HEK293 (cell line): ENCODE measurements around the gene TARBP1.

Experiments
- FEZF1 ChIP-seq: fragments of 450-650 bp; formaldehyde crosslinking; IDR thresholded peaks from 2 replicates; pipeline ENCODE4 v1.5.1; 2016; ENCODE audit warnings: missing biosample characterization, missing genetic modification characterization
- GLI4 ChIP-seq: fragments of 450-650 bp; formaldehyde crosslinking; IDR thresholded peaks from 2 replicates; pipeline ENCODE4 v1.5.1; 2016; ENCODE audit warnings: missing biosample characterization, missing genetic modification characterization
- GLIS2 ChIP-seq: fragments of 450-650 bp; formaldehyde crosslinking; IDR thresholded peaks from 2 replicates; pipeline ENCODE4 v1.5.1; 2016; ENCODE audit warnings: missing biosample characterization, missing genetic modification characterization
- HOXC10 ChIP-seq: sonication (generic); formaldehyde crosslinking; IDR thresholded peaks from 2 replicates; pipeline ENCODE4 v1.8.1; 2023; ENCODE audit warnings: mild to moderate bottlenecking, missing genetic modification reagents
- MEIS1 ChIP-seq: sonication (generic); formaldehyde crosslinking; IDR thresholded peaks from 2 replicates; pipeline ENCODE4 v1.8.1; 2022; ENCODE audit warnings: missing genetic modification reagents, mild to moderate bottlenecking, borderline replicate concordance
- ZBTB17 ChIP-seq: fragments of 450-650 bp; formaldehyde crosslinking; IDR thresholded peaks from 2 replicates; pipeline ENCODE4 v1.5.1; 2016; ENCODE audit warnings: missing biosample characterization, missing genetic modification characterization
- ZBTB48 ChIP-seq: fragments of 450-650 bp; formaldehyde crosslinking; IDR thresholded peaks from 2 replicates; pipeline ENCODE4 v1.5.1; 2016; ENCODE audit warnings: missing biosample characterization, missing genetic modification characterization
- ZFP3 ChIP-seq: fragments of 450-650 bp; formaldehyde crosslinking; IDR thresholded peaks from 2 replicates; pipeline ENCODE4 v1.5.1; 2016; ENCODE audit warnings: low read depth, missing biosample characterization, missing genetic modification characterization
- ZNF121 ChIP-seq: fragments of 450-650 bp; formaldehyde crosslinking; IDR thresholded peaks from 2 replicates; pipeline ENCODE4 v1.5.1; 2016; ENCODE audit warnings: missing biosample characterization, missing genetic modification characterization
- ZNF140 ChIP-seq: fragments of 450-650 bp; formaldehyde crosslinking; IDR thresholded peaks from 2 replicates; pipeline ENCODE4 v1.5.1; 2016; ENCODE audit warnings: missing biosample characterization, missing genetic modification characterization
- ZNF146 ChIP-seq: fragments of 450-650 bp; formaldehyde crosslinking; IDR thresholded peaks from 2 replicates; pipeline ENCODE4 v1.5.1; 2016; ENCODE audit warnings: missing biosample characterization, missing genetic modification characterization
- ZNF274 ChIP-seq, 2 experiments: fragments of 200-500 bp in 1 of 2; fragments of 450-650 bp in 1 of 2; sonication (Bioruptor generic) in 1 of 2; formaldehyde crosslinking in 1 of 2; IDR thresholded peaks; 2 replicates each; pipeline versions ENCODE4 v1.5.1 to v1.6.1; 2014 to 2016; ENCODE audit warnings: borderline replicate concordance in 1 of 2, inconsistent platforms in 1 of 2, low read length in 1 of 2, missing biosample characterization in 1 of 2, missing genetic modification characterization in 1 of 2
- ZNF335 ChIP-seq: fragments of 450-650 bp; formaldehyde crosslinking; conservative IDR thresholded peaks from 2 replicates; pipeline ENCODE4 v1.5.1; 2016; ENCODE audit warnings: missing biosample characterization, missing genetic modification characterization
- ZNF354C ChIP-seq: fragments of 450-650 bp; formaldehyde crosslinking; IDR thresholded peaks from 2 replicates; pipeline ENCODE4 v1.5.1; 2016; ENCODE audit warnings: missing biosample characterization, missing genetic modification characterization, low read depth, borderline replicate concordance
- ZNF366 ChIP-seq: fragments of 450-650 bp; formaldehyde crosslinking; conservative IDR thresholded peaks from 2 replicates; pipeline ENCODE4 v1.5.1; 2016; ENCODE audit warnings: missing biosample characterization, missing genetic modification characterization
- ZNF423 ChIP-seq: fragments of 450-650 bp; formaldehyde crosslinking; IDR thresholded peaks from 2 replicates; pipeline ENCODE4 v1.5.1; 2016; ENCODE audit warnings: missing biosample characterization, missing genetic modification characterization
- ZNF560 ChIP-seq: fragments of 450-650 bp; formaldehyde crosslinking; IDR thresholded peaks from 2 replicates; pipeline ENCODE4 v1.5.1; 2017; ENCODE audit warnings: missing biosample characterization, missing genetic modification characterization, borderline replicate concordance
- ZNF623 ChIP-seq: fragments of 450-650 bp; formaldehyde crosslinking; IDR thresholded peaks from 2 replicates; pipeline ENCODE4 v1.5.1; 2016; ENCODE audit warnings: missing biosample characterization, missing genetic modification characterization
- ZNF626 ChIP-seq: fragments of 450-650 bp; sonication (Bioruptor Pico); formaldehyde crosslinking; IDR thresholded peaks from 2 replicates; pipeline ENCODE4 v1.5.1; 2018; ENCODE audit warnings: missing biosample characterization, missing genetic modification characterization, inconsistent platforms
- ZXDB ChIP-seq: fragments of 450-650 bp; formaldehyde crosslinking; IDR thresholded peaks from 2 replicates; pipeline ENCODE4 v1.5.1; 2016; ENCODE audit warnings: missing biosample characterization, missing genetic modification characterization
- TF ChIP-seq, protein P1 (sequence below): sonication (generic); formaldehyde crosslinking; IDR thresholded peaks from 2 replicates; pipeline ENCODE4 v1.8.1; 2022; ENCODE audit warnings: mild to moderate bottlenecking, moderate library complexity, missing genetic modification reagents
- TF ChIP-seq, protein P2 (sequence below): fragments of 450-650 bp; formaldehyde crosslinking; IDR thresholded peaks from 2 replicates; pipeline ENCODE4 v1.5.1; 2016; ENCODE audit warnings: missing biosample characterization, missing genetic modification characterization
- TF ChIP-seq, protein P3 (sequence below): fragments of 450-650 bp; formaldehyde crosslinking; IDR thresholded peaks from 2 replicates; pipeline ENCODE4 v1.5.1; 2017; ENCODE audit warnings: missing biosample characterization, missing genetic modification characterization
- TF ChIP-seq, protein P4 (sequence below): fragments of 450-650 bp; formaldehyde crosslinking; IDR thresholded peaks from 2 replicates; pipeline ENCODE4 v1.5.1; 2016; ENCODE audit warnings: missing biosample characterization, missing genetic modification characterization

Gene TARBP1

DNA sequence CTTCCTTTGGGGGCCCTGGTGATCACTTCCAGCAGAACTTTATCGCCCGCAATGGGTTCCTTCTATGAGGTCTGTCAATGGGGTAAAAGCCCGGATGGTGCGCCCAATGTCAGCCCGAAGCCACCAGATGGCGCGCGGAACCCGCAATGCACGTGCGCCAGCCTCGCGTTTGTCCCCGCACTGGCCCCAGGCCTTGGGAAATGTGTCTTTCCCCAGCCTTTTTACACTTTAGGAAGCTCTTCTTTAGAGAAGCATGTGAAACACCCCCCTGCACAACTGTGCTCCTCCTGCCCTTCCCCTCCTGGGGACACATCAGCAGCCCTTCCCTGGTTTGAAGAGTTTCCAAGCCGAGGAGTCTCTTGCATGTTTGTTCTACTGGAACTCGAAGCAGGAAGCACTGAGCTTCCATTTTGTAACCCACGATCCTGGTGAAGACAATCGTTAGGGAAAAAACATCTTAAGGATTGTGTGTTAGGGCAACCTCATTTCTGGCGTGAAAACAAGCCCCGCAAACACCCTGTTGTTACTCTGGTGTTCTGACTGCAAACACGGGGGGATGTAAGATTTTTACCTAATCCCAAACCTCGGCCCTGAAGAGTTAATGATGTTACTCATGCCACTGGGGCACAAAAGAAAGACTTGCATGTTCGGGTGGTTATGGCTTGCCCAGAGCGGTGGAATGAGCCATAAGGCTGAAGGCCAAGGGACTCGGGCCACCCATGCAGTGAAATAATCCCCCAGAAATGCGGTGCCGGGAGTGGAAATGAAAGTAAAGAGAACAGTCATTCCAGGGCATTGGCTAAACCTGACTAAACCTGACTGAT is 20.4 kb upstream of the TARBP1 start (continued):
- no peak for TF ChIP-seq ZNF140 (tag by site-specific recombination)
- peak; percentile 56; the same call in 1 of the 2 replicates for TF ChIP-seq ZNF335 (tag by site-specific recombination)
- TF ChIP-seq ZNF626, result no peak
- no peak for TF ChIP-seq HOXC10 (CRISPR knock-in tag)
- no peak for TF ChIP-seq ZNF274 (IDR thresholded peaks at IDR 0.05; ENCODE audit: low read length)
- TF ChIP-seq ZNF274 (tag by site-specific recombination; IDR thresholded peaks at IDR 0.05; ENCODE audit: borderline replicate concordance), result no peak
- TF ChIP-seq MEIS1, result no peak
- TF ChIP-seq ZFP3, result no peak
- peak; percentile 27; the same call in 1 of the 2 replicates for TF ChIP-seq ZNF623
- TF ChIP-seq ZBTB17 (tag by site-specific recombination), result peak; percentile 63
- TF ChIP-seq ZNF366 (tag by site-specific recombination), result no peak
- TF ChIP-seq ZNF560 (tag by site-specific recombination), result no peak
- TF ChIP-seq, protein P1, sequence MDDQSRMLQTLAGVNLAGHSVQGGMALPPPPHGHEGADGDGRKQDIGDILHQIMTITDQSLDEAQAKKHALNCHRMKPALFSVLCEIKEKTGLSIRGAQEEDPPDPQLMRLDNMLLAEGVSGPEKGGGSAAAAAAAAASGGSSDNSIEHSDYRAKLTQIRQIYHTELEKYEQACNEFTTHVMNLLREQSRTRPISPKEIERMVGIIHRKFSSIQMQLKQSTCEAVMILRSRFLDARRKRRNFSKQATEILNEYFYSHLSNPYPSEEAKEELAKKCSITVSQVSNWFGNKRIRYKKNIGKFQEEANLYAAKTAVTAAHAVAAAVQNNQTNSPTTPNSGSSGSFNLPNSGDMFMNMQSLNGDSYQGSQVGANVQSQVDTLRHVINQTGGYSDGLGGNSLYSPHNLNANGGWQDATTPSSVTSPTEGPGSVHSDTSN (CRISPR knock-in tag), result no peak
- TF ChIP-seq FEZF1 (tag by site-specific recombination), result 0 out of 2 replicates have a peak, but pooled peaks have one; percentile 22
- TF ChIP-seq GLI4 (tag by site-specific recombination), result no peak
- TF ChIP-seq, protein P2, sequence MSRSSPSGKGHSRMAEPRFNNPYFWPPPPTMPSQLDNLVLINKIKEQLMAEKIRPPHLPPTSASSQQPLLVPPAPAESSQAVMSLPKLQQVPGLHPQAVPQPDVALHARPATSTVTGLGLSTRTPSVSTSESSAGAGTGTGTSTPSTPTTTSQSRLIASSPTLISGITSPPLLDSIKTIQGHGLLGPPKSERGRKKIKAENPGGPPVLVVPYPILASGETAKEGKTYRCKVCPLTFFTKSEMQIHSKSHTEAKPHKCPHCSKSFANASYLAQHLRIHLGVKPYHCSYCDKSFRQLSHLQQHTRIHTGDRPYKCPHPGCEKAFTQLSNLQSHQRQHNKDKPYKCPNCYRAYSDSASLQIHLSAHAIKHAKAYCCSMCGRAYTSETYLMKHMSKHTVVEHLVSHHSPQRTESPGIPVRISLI, result no peak
- TF ChIP-seq, protein P3, sequence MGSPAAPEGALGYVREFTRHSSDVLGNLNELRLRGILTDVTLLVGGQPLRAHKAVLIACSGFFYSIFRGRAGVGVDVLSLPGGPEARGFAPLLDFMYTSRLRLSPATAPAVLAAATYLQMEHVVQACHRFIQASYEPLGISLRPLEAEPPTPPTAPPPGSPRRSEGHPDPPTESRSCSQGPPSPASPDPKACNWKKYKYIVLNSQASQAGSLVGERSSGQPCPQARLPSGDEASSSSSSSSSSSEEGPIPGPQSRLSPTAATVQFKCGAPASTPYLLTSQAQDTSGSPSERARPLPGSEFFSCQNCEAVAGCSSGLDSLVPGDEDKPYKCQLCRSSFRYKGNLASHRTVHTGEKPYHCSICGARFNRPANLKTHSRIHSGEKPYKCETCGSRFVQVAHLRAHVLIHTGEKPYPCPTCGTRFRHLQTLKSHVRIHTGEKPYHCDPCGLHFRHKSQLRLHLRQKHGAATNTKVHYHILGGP (tag by site-specific recombination), result no peak
- no peak for TF ChIP-seq ZNF423 (tag by site-specific recombination)
- no peak for TF ChIP-seq ZNF146 (tag by site-specific recombination)
- peak; percentile 41 for TF ChIP-seq ZBTB48
- TF ChIP-seq ZNF121 (tag by site-specific recombination), result no peak
- no peak for TF ChIP-seq ZNF354C (tag by site-specific recombination)
- peak; percentile 45; the same call in 1 of the 2 replicates for TF ChIP-seq ZXDB (tag by site-specific recombination)
- TF ChIP-seq, protein P4, sequence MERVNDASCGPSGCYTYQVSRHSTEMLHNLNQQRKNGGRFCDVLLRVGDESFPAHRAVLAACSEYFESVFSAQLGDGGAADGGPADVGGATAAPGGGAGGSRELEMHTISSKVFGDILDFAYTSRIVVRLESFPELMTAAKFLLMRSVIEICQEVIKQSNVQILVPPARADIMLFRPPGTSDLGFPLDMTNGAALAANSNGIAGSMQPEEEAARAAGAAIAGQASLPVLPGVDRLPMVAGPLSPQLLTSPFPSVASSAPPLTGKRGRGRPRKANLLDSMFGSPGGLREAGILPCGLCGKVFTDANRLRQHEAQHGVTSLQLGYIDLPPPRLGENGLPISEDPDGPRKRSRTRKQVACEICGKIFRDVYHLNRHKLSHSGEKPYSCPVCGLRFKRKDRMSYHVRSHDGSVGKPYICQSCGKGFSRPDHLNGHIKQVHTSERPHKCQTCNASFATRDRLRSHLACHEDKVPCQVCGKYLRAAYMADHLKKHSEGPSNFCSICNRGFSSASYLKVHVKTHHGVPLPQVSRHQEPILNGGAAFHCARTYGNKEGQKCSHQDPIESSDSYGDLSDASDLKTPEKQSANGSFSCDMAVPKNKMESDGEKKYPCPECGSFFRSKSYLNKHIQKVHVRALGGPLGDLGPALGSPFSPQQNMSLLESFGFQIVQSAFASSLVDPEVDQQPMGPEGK (tag by site-specific recombination), result peak; percentile 68; the same call in 1 of the 2 replicates
- TF ChIP-seq GLIS2, result no peak
